GF-D8 (cell line): ENCODE data around the gene TGM3.

Source experiments
- DNase-seq: peaks from one replicate; lab custom pipeline; 2025; lab: John Stamatoyannopoulos, UW

TGM3 gene

DNA sequence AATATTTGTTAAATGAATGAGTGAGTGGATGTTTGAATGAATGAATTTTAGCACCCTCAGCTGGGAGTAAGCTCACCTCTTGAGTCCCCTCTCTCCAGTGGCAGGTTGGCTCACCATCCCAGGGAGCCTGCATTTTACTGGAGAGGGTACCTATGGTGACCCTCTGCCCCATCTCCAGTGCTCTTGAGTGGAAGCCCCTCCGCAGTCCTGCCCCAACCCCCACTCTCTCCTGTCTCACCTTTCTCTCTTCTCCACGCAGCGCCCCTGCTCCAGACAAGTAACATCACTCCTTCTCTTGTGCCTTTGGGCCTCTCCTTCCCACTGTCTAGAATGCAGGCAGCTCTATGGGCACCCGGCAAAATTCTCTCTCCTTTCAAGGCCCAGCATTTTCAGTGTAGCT lies 11.3 kb downstream of the TGM3 start:
- DNase-seq, result no peak

DNA sequence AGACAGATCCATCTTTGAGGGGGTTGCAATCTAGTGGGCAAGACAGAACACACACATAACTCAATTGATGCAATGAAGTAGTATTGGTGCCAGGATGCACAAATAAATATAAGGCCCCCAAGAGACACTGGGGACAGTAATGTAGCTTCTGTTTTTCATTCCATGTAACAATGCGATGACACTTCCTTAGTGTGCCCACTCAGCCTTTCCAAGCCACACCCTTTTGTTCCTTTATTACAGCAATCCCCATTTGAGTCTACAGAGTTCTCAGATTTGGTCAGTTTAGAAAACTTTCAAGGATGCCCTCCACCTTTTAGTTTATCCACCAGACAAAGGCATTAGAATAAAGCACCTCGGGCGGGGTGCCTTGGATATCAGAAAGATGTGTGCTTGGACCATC lies 15.5 kb downstream of the TGM3 start:
- no peak for DNase-seq

DNA sequence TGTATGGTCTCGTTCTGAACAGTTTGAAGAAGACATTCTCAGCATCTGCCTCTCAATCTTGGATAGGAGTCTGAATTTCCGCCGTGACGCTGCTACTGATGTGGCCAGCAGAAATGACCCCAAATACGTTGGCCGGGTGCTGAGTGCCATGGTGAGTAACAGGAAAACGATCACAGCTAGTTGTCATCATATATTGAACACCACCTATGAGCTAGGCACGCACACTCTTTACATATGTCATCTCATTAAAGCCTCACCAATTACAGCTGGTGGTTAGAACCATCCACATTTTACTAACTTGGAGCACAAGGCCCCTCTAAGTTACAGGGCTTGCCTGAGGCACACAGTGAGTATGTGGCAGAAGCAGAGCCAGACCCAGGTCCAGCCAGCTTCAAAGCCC lies 17.1 kb downstream of the TGM3 start:
- no peak for DNase-seq

DNA sequence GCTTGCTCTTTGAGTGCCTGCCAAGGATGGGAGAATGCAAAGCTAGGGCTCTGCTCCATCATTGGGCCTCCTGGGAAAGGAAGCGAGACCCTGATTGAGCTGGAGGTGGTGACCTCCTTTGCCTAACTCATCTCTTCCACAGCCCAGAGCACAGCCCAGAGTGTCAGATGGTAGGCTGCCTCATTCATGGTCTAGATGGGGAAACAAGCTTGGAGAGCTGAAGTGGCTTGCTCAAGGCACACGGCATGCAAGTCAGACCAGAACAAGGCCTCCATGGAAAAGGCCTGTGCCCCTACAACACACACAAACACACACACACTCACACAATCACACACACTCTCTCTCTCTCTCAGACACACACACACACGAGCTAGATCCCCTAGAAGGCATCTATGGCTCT lies 17.5 kb downstream of the TGM3 start:
- DNase-seq, result no peak

DNA sequence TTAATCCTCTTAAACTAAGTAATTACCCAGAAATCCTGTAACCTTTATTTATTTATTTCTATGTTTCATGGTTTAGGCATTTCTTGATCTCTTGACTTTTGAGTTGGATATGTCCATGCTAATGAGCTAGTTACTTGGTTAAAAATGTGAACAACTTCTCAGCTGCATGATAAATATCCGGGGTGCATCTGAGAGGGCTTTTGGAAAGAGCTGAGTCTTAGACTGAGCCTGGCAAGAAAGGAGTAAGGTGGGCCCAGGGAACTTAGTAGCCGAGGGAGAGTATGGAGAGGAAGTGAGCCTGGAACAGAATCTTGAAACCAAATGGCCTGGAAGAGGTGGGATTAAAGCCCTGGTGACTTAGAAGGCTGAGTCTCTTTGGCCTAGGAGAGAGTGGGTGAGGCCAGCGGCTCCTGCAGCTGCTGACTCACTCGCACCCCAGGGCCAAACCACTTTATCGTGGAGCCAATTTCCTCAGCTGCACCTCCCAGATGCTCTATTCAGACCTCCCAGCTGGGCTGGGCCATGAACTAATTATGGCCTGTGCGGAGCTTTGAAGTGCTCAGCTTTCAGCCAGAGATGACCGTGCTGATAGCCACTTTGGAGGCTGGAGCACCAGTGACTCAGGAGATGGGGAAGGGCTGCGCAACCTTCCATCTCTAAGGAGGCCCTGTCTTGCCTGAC lies 19.1 kb downstream of the TGM3 start:
- DNase-seq, result peak; percentile 88

DNA sequence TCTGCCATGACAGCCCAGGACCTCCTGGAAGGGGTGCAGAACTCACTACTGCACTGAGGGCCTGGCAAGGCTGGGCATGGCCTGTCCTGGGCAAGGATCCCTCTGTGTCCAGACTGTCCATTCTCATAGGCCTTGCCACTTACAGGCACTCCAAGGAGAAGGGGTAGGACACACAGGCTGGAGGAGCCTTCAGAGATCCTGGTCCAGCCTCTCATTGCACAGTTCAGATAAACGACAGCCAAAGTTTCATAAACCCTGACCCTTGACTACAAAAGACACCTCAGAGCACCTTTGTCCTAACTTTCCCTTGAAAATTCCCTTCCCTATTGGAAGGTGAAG lies 19.6 kb downstream of the TGM3 start:
- no peak for DNase-seq

DNA sequence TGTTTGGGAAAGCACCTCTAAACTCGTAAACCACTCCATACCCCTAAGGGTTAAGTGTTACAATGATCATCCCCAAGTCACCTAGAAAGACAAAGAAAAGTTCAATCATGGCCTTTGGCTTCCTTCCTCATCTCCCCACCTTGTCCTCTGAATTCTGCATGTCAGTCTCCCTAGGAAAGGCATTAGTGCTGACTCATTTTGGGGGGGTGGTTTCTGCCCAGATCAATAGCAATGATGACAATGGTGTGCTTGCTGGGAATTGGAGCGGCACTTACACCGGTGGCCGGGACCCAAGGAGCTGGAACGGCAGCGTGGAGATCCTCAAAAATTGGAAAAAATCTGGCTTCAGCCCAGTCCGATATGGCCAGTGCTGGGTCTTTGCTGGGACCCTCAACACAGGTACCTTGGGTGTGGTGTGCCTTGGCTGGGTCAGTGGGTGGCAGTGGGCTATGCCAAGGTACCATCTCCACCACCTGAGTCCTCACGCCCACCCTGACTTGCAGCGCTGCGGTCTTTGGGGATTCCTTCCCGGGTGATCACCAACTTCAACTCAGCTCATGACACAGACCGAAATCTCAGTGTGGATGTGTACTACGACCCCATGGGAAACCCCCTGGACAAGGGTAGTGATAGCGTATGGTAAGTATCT lies 21.2 kb downstream of the TGM3 start:
- DNase-seq, result no peak

DNA sequence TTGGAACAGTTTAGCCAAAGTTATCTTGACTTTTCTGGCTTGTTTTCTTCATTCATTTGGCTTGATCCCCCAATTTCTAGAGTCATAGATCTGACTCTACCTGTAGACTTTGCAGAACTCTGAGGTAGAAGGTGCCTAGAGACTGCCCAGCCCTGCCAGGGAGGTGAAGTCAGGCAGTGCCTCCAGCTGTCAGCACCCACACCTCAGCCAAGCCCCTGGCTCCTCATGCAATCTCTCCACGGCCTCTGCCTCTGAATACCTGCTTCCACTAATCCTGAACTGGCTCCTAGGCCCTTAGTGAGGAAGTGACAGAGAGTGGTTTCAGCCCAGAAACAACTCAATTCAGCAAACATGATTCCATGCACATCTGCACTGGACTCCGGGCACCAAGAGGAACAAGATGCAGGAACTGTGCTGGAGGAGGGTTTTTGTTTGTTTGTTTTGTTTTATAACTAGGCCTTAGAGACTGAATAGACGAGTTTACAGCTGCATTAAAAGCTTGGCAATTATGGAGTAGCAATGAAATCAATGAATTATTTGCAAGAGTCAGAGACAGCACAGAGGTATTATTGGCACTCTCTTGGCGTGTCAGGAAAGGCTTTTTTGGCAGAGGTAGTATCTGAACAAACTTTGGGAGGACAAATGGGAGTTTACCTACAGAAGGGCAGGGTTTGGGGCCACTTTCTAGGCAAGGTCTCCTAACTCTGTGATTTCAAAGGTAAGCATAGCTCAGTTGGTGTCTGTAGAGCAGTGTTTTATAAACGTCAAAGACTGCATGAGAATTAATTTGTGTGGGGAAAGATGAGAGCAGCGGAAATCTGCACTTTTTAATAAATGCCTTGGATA lies 25.2 kb downstream of the TGM3 start:
- DNase-seq, result no peak

DNA sequence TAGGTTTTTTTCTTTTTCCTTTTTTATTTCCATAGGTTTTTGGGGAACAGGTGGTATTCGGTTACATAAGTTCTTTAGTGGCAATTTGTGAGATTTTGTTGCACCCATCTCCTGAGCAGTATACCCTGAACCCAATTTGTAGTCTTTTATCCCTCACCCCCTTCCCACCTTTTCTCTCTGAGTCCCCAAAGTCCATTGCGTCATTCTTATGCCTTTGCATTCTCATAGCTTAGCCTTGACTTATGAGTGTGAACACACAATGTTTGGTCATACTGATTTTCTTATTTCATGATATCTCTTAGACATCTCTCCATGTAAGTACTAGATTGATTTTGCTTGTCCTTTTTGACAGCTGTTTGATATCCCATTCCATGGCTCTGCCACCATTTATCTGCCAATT lies 27.2 kb downstream of the TGM3 start:
- no peak for DNase-seq

DNA sequence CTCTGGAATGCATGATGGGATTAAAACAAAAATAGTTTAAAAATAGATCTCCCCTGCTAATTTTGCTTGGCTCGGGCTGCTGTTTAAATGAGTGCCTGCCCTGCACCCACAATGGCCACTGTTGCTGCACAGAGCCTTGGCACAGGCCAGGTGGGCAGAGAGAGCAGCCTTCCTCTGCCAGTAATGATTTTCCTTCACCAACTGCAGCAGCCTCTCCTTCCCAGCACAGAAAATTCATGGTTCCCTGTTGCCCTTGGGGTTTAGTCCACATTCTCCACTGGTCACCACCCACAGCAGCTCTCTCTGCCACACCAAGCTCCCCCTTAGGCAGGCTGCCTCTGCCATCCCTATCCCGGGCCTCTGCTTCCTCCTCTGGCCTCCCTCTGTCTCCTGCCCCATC lies 30.2 kb downstream of the TGM3 start:
- DNase-seq, result no peak

DNA sequence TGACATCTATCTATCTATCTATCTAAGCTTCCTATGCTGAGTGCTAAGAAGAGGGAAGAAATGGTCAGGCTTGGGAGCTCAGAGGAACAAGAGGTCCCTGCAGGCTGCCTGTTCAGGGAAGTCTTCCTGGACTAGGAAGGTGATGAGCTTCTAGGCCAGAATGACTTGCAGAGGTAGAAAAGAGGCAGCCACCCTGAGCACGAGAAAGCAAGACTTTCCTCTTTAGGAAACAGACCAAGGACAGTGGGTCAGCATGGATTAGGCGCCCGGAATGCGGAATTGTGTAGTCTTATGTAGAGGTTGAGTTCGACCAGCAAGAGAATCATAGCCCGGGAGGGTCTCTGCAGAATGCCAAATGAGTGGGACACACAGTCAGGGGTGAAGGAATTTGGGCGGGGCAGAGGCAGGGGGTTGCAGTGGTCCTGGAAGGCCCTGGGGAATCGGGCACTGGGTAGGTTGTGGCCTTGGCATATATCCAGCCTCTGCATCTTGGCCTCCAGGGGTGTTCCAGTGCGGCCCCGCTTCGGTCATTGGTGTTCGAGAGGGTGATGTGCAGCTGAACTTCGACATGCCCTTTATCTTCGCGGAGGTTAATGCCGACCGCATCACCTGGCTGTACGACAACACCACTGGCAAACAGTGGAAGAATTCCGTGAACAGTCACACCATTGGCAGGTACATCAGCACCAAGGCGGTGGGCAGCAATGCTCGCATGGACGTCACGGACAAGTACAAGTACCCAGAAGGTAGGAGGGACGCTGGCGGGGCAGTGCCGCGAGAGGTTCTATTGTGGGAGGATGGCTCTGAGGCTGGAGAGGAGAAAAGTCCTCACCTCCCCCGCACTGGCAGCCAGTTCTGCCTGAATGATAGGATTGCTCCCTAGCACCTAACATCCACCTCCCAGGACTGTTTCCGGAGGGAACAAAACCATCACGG lies 32.1 kb downstream of the TGM3 start:
- DNase-seq, result no peak

DNA sequence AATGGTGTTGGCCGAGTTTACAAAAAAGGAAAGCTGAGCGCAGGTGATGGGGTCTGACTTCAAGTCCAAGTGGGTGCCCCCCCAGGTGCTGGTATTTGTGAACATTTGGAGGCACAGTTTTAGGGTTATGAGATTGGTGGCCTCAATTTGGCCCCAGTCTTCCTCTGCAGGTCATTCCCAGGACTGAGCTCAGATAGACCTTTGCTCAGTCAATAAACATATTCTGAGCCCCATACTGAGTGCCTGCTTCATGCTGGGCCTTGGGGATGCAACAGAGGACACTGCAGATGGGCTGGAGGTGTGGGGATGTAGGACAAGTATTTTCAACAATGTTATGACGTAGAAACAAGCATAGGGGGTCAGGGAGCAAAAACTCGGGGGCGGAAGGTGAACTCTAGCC lies 33.5 kb downstream of the TGM3 start:
- no peak for DNase-seq

DNA sequence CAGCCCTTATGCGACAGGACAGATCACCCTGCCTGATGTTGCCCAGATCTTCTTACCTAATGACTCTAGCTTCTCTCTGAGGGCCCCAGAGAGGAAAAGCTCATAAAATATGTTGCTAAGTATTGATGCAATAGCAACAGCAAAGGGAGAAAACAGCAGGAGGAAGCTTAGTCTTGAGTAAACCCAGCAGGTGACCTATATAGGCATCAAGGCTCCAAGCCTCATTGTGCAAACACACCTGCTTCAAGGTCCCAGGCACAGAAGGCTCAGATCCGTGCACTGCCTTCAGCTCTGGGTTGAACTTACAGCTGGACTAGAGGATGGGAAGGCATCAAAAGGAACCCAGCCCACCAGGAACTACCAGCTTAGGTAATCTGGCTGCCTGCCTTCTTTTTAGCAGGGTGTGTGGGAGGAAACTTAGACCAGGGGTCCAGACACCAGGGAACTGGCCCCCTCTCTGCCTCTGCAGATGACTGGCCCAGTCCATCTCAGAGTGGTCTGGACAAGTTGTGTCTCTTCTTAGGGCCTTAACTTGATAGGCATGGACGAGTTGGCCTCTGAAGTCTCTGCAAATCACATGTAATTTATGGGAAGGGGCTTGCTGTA lies 34.4 kb downstream of the TGM3 start:
- peak; percentile 88 for DNase-seq

DNA sequence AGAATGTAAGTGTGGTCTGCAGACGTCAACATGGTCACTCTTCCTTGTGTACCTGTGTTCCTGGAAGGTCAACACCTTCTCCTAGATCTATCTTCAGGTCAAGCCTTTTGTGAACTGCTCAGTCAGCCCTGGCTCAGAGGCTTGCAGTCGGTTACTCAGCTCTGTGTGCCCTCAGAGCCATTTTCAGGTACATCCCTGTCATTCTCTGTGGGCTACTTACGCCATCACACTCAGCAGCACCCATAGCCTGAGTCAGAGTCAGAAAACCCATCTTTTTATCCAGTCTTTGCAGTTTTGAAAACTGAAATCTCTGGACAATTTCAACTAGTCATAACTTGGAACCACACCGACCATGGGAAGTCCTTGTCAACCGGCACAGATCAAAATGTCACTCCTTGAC lies 35.3 kb downstream of the TGM3 start:
- DNase-seq, result no peak

DNA sequence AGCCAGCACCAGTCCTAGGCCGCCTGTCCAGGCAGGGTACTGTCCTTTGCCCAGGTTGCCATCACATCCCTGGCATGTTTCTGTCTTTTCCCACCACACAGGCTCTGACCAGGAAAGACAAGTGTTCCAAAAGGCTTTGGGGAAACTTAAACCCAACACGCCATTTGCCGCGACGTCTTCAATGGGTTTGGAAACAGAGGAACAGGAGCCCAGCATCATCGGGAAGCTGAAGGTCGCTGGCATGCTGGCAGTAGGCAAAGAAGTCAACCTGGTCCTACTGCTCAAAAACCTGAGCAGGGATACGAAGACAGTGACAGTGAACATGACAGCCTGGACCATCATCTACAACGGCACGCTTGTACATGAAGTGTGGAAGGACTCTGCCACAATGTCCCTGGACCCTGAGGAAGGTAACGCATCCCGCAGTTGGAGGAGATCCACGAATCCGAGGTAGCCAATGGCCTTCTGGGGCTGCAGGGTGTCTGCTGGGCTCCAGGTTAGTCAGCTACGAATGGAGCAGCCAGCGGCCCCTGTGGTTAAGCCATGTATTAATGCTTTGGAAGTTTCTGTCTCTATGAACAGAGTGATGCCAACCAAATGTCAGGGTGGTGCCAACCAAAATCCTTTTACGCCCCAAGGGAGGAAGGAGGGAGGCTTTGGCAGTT lies 36.2 kb downstream of the TGM3 start:
- DNase-seq, result no peak

DNA sequence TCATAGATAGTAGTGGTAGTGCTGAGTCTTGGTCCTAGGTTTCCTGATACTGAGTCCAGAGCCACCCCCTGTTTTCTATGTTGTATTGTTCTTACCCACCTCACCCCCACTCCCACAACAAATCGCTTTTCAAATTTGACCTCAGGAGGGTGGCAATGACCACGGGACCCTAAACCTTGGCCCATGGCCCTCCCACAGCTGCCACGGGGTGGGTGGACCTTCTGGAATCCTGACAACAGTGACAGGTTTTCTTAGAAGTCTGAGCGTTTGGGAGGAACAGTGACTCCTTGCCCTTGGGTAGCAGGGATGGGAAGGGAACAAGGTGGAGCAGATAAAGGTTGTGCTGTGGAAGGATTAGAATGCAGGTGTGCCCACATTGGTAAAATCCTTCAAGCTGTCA lies 36.9 kb downstream of the TGM3 start:
- DNase-seq, result no peak

DNA sequence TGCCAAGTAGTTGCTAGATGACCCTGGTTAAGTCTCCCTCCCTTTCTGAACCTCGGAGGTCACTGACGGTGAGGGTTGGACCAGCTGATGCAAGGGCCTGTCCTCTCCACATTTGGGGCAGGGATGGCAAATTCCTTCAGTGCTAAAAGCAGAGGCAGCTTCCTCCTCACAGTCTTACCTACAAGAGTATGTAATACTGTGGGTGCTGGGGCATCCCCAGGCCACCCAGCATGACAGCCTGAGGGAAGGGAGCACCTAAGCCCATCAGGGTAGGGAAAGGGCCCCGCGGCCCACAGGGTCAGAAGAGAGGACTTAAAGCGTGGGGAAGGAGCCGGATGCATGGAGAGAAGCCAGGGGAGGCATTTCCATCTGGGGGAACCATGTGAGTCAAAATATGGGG lies 38.0 kb downstream of the TGM3 start:
- DNase-seq, result no peak

DNA sequence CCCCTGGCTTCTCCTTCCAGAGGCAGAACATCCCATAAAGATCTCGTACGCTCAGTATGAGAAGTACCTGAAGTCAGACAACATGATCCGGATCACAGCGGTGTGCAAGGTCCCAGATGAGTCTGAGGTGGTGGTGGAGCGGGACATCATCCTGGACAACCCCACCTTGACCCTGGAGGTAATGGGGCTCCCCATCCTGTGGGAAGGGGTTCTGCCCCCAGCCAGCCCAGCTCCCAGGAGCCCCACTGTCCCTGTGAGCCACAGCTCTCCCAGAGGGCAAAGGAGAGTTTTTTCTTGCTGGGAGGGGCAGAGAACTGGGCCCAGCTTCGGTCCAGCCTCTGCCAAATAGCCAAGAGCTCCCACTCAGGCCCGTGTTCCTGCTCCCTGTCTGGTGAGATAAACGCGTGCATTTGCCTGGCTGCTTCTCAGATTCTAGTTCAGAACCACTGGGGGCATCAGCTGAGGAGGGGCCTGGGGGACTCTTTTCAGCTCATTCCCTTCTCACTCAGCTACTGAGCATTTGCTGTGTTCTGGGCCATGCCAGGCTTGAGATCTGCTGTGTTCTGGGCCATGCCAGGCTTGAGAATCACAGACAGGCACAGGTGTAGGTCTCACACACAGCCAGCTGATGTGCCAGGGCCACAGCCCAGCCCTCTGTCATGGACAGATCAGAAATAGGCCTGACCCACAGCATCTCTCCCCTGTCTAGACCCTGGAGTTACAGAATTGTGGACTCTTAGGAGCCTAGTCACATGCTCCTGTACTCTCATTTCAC lies 39.5 kb downstream of the TGM3 start:
- no peak for DNase-seq

DNA sequence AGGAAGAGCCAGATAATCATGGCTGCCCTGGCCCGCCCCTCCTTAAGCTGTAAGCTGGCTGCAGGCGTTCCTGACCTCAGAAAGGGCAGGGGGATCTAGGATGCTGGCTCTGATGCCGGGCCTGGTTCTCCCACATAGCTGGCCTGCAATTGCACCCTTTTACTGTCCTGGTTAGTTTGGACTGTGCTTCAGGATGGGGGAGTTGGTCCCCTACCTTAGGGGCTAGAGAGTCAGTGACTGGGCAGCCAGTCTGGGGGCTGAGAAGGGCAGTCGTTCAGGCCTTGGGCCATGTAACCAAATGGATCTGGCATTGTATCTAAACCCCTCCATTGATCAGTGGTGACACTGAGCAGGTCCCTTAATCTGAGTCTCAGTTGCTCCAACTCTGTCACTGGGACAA lies 40.7 kb downstream of the TGM3 start:
- no peak for DNase-seq

DNA sequence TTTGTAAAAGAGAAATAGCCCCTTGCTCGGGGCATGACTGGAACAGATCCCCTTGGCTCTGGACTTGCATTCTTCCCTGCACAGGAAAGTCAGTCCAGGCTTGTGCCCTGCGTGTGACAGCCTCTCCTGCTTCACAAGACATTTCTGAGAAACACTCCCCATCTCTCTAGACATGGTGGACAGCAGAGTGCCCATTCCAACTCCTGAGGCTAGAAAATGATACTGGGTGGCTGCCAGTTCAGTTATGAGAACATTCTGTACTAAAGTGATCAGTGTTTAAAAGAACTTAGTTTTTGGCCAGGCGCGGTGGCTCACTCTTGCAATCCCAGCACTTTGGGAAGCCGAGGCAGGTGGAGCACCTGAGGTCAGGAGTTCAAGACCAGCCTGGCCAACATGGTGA lies 41.3 kb downstream of the TGM3 start:
- no peak for DNase-seq
